ENCODE measurements around the gene CKAP2L. TPM values are rescaled to one million over a fixed set of nuclear protein-coding genes. Genes with fewer than 3 reads are reported as not detected.
A peak's percentile ranks its signal among the peaks of the same experiment; 100 is the strongest.

CKAP2L gene
- total RNA-seq, 6 experiments from 2014 or later, result 0.20 to 1.4 (median 0.66) TPM

DNA sequence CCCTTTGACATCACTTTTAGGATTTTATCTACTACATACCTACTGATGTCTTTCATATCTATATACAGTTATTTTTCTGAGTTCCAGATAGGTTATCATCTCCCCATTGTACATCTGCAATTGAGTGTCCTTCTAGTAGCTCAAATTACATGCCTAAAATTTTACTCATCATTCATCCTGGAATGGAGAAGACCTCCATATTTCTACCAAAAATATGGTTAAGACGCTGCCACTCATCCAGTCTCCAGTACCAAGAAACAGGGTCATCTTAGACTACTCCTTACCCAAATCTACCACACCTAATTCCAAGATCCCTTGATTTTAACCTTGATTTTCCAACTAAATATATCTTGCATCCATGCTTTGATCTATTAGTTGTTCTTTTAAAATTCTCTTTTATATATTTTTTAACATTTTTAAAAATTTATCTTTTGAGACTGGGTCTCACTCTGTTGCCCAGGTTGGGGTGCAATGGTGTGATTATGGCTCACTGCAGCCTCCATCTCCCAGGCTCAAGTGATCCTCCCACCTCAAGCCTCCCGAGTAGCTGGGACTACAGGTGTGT is 8.6 kb upstream of the CKAP2L start:
- intact Hi-C loops (cut with DNase I), result no loop called here
- H3K9me3 ChIP-seq, result no peaks in the 10 kb centered on the region
- no peak for DNase-seq

DNA sequence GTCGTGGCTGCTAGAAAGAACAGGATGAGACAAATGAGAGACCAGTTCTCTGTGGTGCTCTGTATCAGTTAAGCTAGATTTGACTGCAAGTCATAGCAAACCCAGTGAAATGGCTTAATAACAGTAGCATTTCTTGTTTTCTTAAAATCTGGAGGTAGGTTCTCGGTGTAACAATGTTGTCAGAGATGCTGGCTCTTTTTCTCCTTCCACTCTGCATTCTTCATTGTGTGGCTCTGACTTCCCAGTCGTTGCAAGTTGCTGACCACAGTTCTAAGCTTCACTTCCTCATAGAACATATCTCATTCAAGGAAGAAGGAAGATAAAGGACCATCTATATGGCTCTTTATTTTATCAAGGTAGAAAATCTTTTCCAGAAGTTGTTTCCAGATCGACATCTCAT is 7.9 kb upstream of the CKAP2L start:
- no peaks in the 10 kb centered on the region for H3K27me3 ChIP-seq
- no peak overlapping the region for H3K4me3 ChIP-seq
- intact Hi-C loops (cut with DNase I), result no loop called here
- no peaks in the 10 kb centered on the region for H3K9me3 ChIP-seq
- no peak for TF ChIP-seq POLR2A (IDR thresholded peaks at IDR 0.05)
- TF ChIP-seq, protein P1, sequence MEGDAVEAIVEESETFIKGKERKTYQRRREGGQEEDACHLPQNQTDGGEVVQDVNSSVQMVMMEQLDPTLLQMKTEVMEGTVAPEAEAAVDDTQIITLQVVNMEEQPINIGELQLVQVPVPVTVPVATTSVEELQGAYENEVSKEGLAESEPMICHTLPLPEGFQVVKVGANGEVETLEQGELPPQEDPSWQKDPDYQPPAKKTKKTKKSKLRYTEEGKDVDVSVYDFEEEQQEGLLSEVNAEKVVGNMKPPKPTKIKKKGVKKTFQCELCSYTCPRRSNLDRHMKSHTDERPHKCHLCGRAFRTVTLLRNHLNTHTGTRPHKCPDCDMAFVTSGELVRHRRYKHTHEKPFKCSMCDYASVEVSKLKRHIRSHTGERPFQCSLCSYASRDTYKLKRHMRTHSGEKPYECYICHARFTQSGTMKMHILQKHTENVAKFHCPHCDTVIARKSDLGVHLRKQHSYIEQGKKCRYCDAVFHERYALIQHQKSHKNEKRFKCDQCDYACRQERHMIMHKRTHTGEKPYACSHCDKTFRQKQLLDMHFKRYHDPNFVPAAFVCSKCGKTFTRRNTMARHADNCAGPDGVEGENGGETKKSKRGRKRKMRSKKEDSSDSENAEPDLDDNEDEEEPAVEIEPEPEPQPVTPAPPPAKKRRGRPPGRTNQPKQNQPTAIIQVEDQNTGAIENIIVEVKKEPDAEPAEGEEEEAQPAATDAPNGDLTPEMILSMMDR (IDR thresholded peaks at IDR 0.05), result no peak
- no peak overlapping the region for H3K27ac ChIP-seq
- H3K36me3 ChIP-seq, result no peaks in the 10 kb centered on the region
- ATAC-seq, result no peak
- no peaks in the 10 kb centered on the region for H3K4me1 ChIP-seq
- WGBS (ENCODE audit: insufficient coverage, low coverage, low lambda C conversion rate, missing lambda C conversion rate), result 54% methylated on average over 4 of the region's 4 CpGs
- DNase-seq, result no peak

More for the DNA sequence above, 8.6 kb upstream of the CKAP2L start:
- no peak overlapping the region for H3K4me3 ChIP-seq
- no peak for TF ChIP-seq POLR2A (IDR thresholded peaks at IDR 0.05)
- TF ChIP-seq, protein P1 (IDR thresholded peaks at IDR 0.05), result no peak
- WGBS (ENCODE audit: insufficient coverage, low coverage, low lambda C conversion rate, missing lambda C conversion rate), result 72% methylated on average over 2 of the region's 2 CpGs
- no peaks in the 10 kb centered on the region for H3K27me3 ChIP-seq
- no peaks in the 10 kb centered on the region for H3K36me3 ChIP-seq
- ATAC-seq, result no peak
- no peaks in the 10 kb centered on the region for H3K4me1 ChIP-seq
- no peak overlapping the region for H3K27ac ChIP-seq

DNA sequence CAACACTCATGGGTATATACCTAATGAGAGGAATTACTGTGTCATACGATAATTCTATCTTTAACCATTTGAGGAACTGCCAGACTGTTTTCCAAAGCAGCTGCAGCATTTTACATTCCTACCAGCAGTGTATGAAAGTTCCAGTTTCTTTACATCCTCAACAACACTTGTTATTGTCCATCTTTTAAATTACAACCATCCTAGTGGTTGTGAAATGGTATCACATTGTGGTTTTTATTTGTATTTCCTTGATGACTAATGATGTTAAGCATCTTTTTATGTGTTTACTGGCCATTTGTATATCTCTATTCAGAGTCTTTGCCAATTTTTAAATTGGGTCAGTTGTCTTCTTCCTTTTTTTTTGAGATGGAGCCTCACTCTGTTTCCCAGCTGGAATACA is 4.0 kb upstream of the CKAP2L start:
- Histone ChIP-seq H3K36me3 (no peaks in the 10 kb centered on the region), H3K27ac (peak overlapping the region in 2 of 3 donors; percentile 19 to 39), H3K4me3 (peak overlapping the region in 1 of 3 donors; percentile 27), H3K27me3 (no peaks in the 10 kb centered on the region), H3K9me3 (no peaks in the 10 kb centered on the region), H3K4me1 (peaks cover 0 to 4% (median 0%) of the 10 kb centered on the region in 4 donors)
- intact Hi-C loops (cut with DNase I), result no loop called here
- ATAC-seq (peak in 1 of 4 donors; percentile 28), DNase-seq (no peak)
- 39% methylated on average over 1 of the region's 1 CpG for WGBS (ENCODE audit: insufficient coverage, low coverage, low lambda C conversion rate, missing lambda C conversion rate)
- no peak for TF ChIP-seq POLR2A (IDR thresholded peaks at IDR 0.05)
- TF ChIP-seq, protein P1 (IDR thresholded peaks at IDR 0.05), result peak in 2 of 4 donors; percentile 11 to 14

DNA sequence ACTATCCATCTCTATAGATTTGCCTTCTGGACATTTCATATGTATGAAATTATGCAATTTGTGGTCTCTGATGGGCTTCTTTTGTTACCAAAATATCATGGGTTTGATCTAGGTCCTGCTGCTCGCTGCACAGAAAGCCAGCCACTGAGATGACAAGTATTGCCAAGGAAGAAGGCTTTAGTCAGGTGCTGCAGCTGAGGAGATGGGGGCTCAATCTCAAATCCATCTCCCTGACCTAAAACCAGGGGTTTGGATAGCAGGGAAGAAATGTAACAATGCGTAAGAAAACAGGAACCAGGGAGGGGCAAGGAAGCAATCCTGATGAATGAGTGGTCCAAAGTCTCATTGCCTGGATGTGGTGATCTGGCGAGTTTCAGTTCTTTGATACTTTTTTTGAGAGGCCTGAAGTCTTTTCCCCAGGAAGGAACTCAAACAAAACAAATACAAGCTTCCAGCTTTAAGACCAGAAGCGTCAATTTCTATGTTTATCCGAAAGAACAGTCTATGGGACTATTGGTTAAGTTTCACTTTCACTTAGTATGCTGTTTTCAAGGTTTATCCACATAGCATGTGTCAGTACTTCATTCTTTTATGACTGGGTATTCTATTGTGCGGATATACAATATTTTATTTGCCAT is 3.4 kb upstream of the CKAP2L start:
- WGBS (ENCODE audit: insufficient coverage, low coverage, low lambda C conversion rate, missing lambda C conversion rate), result 65% methylated on average over 6 of the region's 6 CpGs
- Histone ChIP-seq H3K36me3 (no peaks in the 10 kb centered on the region), H3K4me1 (peaks cover 0 to 4% (median 0%) of the 10 kb centered on the region in 4 donors), H3K9me3 (no peaks in the 10 kb centered on the region), H3K4me3 (peak overlapping the region in 1 of 3 donors; percentile 27), H3K27ac (peak overlapping the region; percentile 19 to 39 (median 37)), H3K27me3 (no peaks in the 10 kb centered on the region)
- intact Hi-C loops (cut with DNase I), result no loop called here
- DNase-seq (no peak), ATAC-seq (peak in 2 of 4 donors; percentile 12 to 54)
- TF ChIP-seq, protein P1 (IDR thresholded peaks at IDR 0.05), result no peak
